ENCODE measurements around the gene TEP1.

The TEP1 gene

GRCh38 chr14:20434701-20435581 lies 21.6 kb upstream of the TEP1 start:
- no peak for DNase-seq (ENCODE audit: extremely low read depth, insufficient read length)
- no peaks in the 10 kb centered on the region for H3K36me3 ChIP-seq (ENCODE audit: control insufficient read depth, insufficient read depth, low read length)
- no peak overlapping the region for H3K4me3 ChIP-seq (replicated peaks; ENCODE audit: low read depth, low read length)
- no peak for TF ChIP-seq CTCF (IDR thresholded peaks at IDR 0.05; ENCODE audit: insufficient read depth, low read length, poor library complexity, severe bottlenecking)
- no peaks in the 10 kb centered on the region for H3K27me3 ChIP-seq (replicated peaks; ENCODE audit: control insufficient read depth, insufficient read depth, low read length)

GRCh38 chr14:20429801-20430669 lies 16.7 kb upstream of the TEP1 start:
- H3K36me3 ChIP-seq (ENCODE audit: control insufficient read depth, insufficient read depth, low read length), result no peaks in the 10 kb centered on the region
- no peaks in the 10 kb centered on the region for H3K27me3 ChIP-seq (replicated peaks; ENCODE audit: control insufficient read depth, insufficient read depth, low read length)
- H3K4me3 ChIP-seq (replicated peaks; ENCODE audit: low read depth, low read length), result no peak overlapping the region
- no peak for DNase-seq (ENCODE audit: extremely low read depth, insufficient read length)
- no peak for TF ChIP-seq CTCF (IDR thresholded peaks at IDR 0.05; ENCODE audit: insufficient read depth, low read length, poor library complexity, severe bottlenecking)

GRCh38 chr14:20428802-20429201 lies 15.5 kb upstream of the TEP1 start:
- H3K36me3 ChIP-seq (ENCODE audit: control insufficient read depth, insufficient read depth, low read length), result no peaks in the 10 kb centered on the region
- H3K27me3 ChIP-seq (replicated peaks; ENCODE audit: control insufficient read depth, insufficient read depth, low read length), result no peaks in the 10 kb centered on the region
- DNase-seq (ENCODE audit: extremely low read depth, insufficient read length), result no peak
- H3K4me3 ChIP-seq (replicated peaks; ENCODE audit: low read depth, low read length), result no peak overlapping the region
- TF ChIP-seq CTCF (IDR thresholded peaks at IDR 0.05; ENCODE audit: insufficient read depth, low read length, poor library complexity, severe bottlenecking), result no peak

GRCh38 chr14:20428010-20428365 lies 14.7 kb upstream of the TEP1 start:
- Histone ChIP-seq H3K27me3 (replicated peaks; ENCODE audit: control insufficient read depth, insufficient read depth, low read length) (no peaks in the 10 kb centered on the region), H3K4me3 (replicated peaks; ENCODE audit: low read depth, low read length) (no peak overlapping the region), H3K36me3 (ENCODE audit: control insufficient read depth, insufficient read depth, low read length) (no peaks in the 10 kb centered on the region)
- DNase-seq (ENCODE audit: extremely low read depth, insufficient read length), result no peak
- TF ChIP-seq CTCF (IDR thresholded peaks at IDR 0.05; ENCODE audit: insufficient read depth, low read length, poor library complexity, severe bottlenecking), result no peak

GRCh38 chr14:20427231-20428009 lies 14.1 kb upstream of the TEP1 start:
- H3K36me3 ChIP-seq (ENCODE audit: control insufficient read depth, insufficient read depth, low read length), result no peaks in the 10 kb centered on the region
- H3K27me3 ChIP-seq (replicated peaks; ENCODE audit: control insufficient read depth, insufficient read depth, low read length), result no peaks in the 10 kb centered on the region
- TF ChIP-seq CTCF (IDR thresholded peaks at IDR 0.05; ENCODE audit: insufficient read depth, low read length, poor library complexity, severe bottlenecking), result no peak
- H3K4me3 ChIP-seq (replicated peaks; ENCODE audit: low read depth, low read length), result peak overlapping the region; percentile 35
- peak; percentile 70 for DNase-seq (ENCODE audit: extremely low read depth, insufficient read length)
